Measurements from ENCODE around the gene AKT2. TPM values are rescaled to one million over a fixed set of nuclear protein-coding genes. Genes with fewer than 3 reads are reported as not detected.
"Not testable (repeated sequence)": the region's sequence is repeated elsewhere in the genome, so short reads cannot be mapped to it uniquely, and the experiment has no call there.

AKT2 gene
- total and polyA plus RNA-seq, 12 donors = 49.2 to 195 (median 113) TPM

DNA sequence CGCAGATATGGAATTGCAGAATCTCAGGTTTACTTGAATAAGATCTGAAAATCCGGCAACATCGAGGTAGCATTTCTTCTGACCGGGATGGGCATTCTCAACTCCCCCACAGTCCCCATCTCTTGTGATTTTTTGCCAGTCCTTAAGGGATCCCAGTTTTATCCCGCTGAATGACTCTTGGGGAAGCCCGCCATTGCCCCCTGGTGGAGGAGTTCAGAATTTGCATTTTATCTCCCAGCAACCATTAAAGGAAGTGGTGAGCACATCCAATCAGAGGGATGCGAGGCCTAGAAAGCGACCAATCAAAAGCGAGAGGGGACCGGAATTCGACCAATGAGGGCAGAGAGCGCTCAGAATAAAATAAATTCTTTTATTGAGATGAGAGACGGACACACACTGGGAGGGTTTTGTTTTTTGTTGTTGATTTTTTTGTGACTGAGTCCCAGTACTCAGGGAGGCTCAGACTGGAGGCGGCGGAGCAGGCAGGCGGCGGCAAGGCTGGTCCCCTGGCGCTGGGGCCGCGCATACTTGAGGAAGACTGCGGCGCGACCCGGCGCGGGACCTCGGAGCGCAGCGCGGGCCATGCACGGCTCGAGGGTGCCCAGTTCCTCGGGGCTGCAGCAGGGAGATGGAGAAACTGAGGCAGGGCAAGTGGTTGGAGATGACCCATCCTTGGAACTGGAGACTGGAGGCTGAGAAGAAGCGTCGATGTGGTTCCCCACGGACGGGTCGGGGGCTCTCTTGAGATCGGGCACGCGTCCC is 63.1 kb downstream of the AKT2 start:
- peaks cover 9 to 18% of the 10 kb centered on the region in 2 donors for H3K4me1 ChIP-seq (replicated peaks in 1 of 2)
- H3K4me3 ChIP-seq = no peak overlapping the region
- H3K27ac ChIP-seq = no peak overlapping the region
- H3K9me3 ChIP-seq (replicated peaks in 1 of 3) = no peaks in the 10 kb centered on the region
- WGBS, 4 donors = 48 to 65% (median 55%) methylated on average over 38 to 41 of the region's 41 CpGs
- peak; percentile 79 to 96 (median 90) for DNase-seq
- intact Hi-C loops (cut with DNase I) = loop anchor here in 1 of 2 donors (5.0 kb wide), 1 partner anchor 85 kb away; no protein-coding TSS in a partner anchor
- H3K27me3 ChIP-seq = peaks cover 20% of the 10 kb centered on the region
- H3K36me3 ChIP-seq (replicated peaks in 1 of 2) = no peaks in the 10 kb centered on the region
- TF ChIP-seq POLR2A (IDR thresholded peaks at IDR 0.05) = no peak
- TF ChIP-seq, protein P1, sequence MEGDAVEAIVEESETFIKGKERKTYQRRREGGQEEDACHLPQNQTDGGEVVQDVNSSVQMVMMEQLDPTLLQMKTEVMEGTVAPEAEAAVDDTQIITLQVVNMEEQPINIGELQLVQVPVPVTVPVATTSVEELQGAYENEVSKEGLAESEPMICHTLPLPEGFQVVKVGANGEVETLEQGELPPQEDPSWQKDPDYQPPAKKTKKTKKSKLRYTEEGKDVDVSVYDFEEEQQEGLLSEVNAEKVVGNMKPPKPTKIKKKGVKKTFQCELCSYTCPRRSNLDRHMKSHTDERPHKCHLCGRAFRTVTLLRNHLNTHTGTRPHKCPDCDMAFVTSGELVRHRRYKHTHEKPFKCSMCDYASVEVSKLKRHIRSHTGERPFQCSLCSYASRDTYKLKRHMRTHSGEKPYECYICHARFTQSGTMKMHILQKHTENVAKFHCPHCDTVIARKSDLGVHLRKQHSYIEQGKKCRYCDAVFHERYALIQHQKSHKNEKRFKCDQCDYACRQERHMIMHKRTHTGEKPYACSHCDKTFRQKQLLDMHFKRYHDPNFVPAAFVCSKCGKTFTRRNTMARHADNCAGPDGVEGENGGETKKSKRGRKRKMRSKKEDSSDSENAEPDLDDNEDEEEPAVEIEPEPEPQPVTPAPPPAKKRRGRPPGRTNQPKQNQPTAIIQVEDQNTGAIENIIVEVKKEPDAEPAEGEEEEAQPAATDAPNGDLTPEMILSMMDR (IDR thresholded peaks at IDR 0.05) = peak; percentile 92 to 98 (median 94)

- no peaks in the 10 kb centered on the region for H3K9me3 ChIP-seq (replicated peaks in 1 of 3)
- TF ChIP-seq, protein P1 (IDR thresholded peaks at IDR 0.05) = no peak
- TF ChIP-seq POLR2A (IDR thresholded peaks at IDR 0.05) = no peak
- intact Hi-C loops (cut with DNase I) = loop anchor here in 1 of 2 donors (5.0 kb wide), 1 partner anchor 83 kb away; no protein-coding TSS in a partner anchor
Observed at GRCh38 chr19:40220674-40221073, 64.5 kb downstream of the AKT2 start.

DNA sequence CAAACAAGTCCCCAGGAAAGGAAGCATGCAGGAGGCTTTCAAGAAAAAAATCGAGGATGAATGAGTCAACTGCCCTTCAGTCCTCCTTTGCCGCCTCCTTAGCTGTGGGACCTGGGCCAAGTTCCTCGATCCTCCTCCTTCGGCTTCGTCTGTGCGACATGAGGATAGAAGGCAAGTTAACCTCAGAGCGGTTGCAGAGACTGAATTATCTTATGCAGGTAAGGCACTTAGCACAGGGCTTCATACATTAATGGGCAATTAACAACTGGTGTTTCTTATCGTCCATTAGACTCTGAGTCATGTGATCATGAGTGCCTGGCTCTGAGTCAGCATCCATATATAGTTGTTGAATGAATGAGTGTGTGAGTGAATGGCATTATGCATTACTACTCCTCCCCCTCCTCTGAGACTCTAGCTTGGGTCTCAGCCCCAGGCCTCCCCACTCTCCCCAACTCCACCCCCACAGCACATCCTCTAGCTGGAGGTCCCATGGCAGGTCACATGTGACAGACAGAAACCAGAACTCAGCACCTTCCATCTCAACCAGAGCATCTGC is 65.3 kb downstream of the AKT2 start:
- 15 to 27% (median 21%) methylated on average over 8 of the region's 8 CpGs for WGBS, 4 donors
- no peak overlapping the region for H3K27ac ChIP-seq
- peaks cover 32% of the 10 kb centered on the region for H3K27me3 ChIP-seq
- DNase-seq = peak in 5 of 7 donors; percentile 54 to 68 (median 63)
- no peak overlapping the region for H3K4me3 ChIP-seq
- H3K36me3 ChIP-seq (replicated peaks in 1 of 2) = no peaks in the 10 kb centered on the region
- H3K4me1 ChIP-seq (replicated peaks in 1 of 2) = peaks cover 0 to 6% of the 10 kb centered on the region in 2 donors
- no peak for TF ChIP-seq POLR2A (IDR thresholded peaks at IDR 0.05)
- TF ChIP-seq, protein P1 (IDR thresholded peaks at IDR 0.05) = no peak
- intact Hi-C loops (cut with DNase I) = loop anchor here (5.0 to 10.0 kb wide), 2 partner anchors 75 to 82 kb away; no protein-coding TSS in a partner anchor
- H3K9me3 ChIP-seq (replicated peaks in 1 of 3) = no peaks in the 10 kb centered on the region

More at GRCh38 chr19:40220674-40221073, 64.5 kb downstream of the AKT2 start:
- Histone ChIP-seq H3K4me1 (replicated peaks in 1 of 2) (peaks cover 0 to 8% of the 10 kb centered on the region in 2 donors), H3K36me3 (replicated peaks in 1 of 2) (no peaks in the 10 kb centered on the region), H3K4me3 (no peak overlapping the region), H3K27ac (no peak overlapping the region), H3K27me3 (peaks cover 32% of the 10 kb centered on the region)
- no peak for DNase-seq
- 79 to 83% (median 80%) methylated on average over 9 of the region's 9 CpGs for WGBS, 4 donors

GRCh38 chr19:40219029-40219428 is 66.1 kb downstream of the AKT2 start:
- H3K27me3 ChIP-seq = peaks cover 28% of the 10 kb centered on the region
- 84 to 94% (median 85%) methylated on average over 4 of the region's 4 CpGs for WGBS, 4 donors

More at GRCh38 chr19:40219029-40219428, 66.1 kb downstream of the AKT2 start:
- H3K9me3 ChIP-seq (replicated peaks in 1 of 3); DNase-seq; H3K27ac ChIP-seq; H3K36me3 ChIP-seq (replicated peaks in 1 of 2); H3K4me3 ChIP-seq; H3K4me1 ChIP-seq (replicated peaks in 1 of 2): not testable (repeated sequence)
- intact Hi-C loops (cut with DNase I) = loop anchor here in 1 of 2 donors (10.0 kb wide), 1 partner anchor 74 kb away; no protein-coding TSS in a partner anchor

Data from adrenal gland (tissue), 12 donors.